GM15510 (cell line): ENCODE data around the gene CACNA2D3.

Source experiments
- POLR2A ChIP-seq: IDR thresholded peaks from 3 replicates; pipeline ENCODE4 v1.6.1; 2011; ENCODE audit warnings: borderline replicate concordance; ENCODE audit not compliant: insufficient read length; ENCODE audit errors: extremely low read depth

Gene CACNA2D3

DNA sequence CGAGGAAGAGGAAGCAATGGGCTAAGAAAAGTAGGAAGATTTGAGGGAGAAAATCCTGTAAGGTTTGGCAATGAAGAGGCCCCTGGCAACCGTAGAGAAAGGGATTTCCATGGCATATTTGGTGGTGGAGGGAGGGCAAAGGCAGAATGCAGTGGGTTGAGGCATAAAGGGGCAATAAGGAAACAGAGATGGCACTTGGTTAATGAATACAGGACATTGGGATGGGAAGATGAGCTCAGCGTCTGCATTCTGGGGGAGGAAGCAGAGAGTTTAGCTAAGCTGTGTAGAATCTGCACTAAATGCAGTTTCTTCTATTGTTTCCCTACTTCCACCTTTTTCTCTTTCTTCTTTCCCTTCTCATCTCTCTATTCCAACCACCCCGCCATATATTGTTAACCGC is 721.9 kb downstream of the CACNA2D3 start:
- no peak for TF ChIP-seq POLR2A

DNA sequence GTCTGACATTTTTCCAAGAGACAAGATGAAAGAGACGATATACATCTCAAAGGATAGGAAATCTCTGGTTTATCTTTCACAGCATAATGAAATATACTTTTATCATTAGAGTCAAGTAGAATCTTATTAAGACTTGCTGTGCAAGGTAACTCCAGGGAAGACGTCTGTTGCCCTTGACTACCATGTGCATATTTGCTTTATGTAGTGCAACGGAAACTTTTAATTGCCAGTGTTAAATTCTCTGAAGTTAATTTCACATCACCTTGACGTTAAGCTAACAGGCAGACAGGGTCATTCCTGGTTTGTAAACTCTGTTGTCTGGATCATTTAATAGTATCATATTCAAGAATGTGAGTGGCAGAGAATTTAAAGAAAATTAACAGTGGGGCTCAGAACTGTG is 722.7 kb downstream of the CACNA2D3 start:
- TF ChIP-seq POLR2A, result no peak

DNA sequence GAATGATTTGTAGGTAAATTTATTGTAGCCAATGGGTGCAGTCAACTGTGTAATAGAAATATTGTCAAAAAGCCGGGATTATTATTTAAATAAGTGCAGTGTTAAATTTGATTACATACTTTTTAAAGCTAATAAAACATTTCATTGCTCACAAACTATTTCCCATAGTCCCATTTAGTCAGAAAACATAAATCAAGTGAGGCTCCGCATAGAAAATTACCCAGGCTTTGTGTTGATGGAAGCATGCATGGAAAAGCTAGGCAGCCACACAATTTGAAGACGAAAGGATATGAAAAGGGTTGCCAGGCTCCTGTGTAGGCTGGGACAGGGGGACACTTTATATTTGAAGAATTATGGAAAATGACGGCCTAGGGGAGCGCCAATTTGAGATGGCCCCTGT is 723.2 kb downstream of the CACNA2D3 start:
- no peak for TF ChIP-seq POLR2A

DNA sequence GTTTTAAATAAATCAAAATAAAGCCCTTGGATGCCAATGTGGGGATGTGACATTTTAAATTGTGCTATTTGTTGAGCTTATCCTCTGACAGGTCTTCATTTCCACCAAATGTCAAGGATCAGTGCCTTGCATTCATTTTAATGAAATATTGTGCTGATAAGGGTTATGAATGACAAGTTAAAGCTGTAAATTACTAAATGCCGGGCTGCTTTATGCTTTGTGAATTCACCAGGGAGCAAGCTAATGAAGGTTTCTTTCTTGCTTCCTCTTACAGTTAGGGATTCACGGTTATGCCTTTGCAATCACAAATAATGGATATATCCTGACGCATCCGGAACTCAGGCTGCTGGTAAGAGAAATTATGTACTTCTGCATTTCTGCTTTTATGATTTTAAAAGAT is 723.8 kb downstream of the CACNA2D3 start:
- no peak for TF ChIP-seq POLR2A

DNA sequence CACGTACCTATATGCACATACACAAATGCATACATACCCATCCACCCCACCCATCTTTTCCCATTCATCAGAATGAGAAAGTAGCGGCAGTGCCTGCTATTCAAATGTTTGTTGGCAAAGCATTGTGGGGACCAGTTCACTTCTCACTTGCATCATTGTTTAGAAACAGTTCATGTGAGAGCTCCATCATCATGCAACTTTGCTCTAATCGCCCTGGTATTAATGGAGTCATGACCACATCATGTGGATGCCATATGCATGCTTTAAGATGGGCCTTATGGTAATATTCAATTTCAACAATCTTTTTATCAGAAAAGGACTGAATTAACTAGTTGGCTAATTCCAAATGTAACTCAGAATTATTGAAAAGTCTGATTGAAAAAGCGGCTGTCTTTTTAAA is 725.0 kb downstream of the CACNA2D3 start:
- no peak for TF ChIP-seq POLR2A

DNA sequence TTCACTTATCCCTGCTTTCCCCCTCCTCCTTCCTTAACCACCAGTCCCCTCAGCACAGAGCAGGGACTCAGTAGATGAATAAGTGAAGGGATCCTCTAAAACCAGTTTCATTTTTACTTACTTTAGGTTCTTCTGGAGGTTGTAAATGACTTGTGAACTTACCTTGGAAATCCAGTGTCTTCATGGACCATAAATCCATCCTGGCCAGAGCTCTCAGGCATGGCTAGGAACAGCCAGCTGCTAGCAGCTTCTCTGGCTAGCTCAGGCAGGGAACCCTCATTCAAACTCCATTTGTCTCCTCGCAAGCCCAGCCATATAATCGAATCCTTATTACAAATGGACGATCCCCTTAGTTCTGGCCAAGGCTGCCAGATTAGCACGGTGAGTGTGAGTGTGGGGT is 727.0 kb downstream of the CACNA2D3 start:
- no peak for TF ChIP-seq POLR2A

DNA sequence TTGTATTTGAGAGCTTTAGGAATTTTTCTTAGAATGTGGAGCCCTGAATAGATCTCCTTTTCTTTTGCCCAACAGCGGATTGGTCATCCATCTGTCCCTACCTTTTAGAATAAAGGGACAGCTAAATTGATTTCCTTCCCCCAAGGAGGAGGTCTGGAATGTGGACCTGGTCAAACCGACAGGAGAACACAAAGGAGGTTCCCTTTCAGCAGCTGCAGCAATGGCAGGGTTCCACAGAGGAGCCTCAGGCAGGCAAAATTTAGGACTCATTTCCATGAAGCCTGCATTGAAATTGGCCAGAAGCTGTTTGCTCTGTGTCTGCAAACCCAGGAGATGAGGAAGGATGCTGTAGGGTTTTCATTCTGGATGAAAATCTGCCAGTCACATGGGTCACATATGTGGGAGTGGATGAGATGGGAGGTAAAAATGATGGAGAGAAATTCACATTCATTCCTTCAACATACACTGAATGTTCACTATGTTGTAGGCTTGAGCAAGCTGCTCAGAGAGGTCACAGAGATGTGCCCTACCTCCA is 728.2 kb downstream of the CACNA2D3 start:
- TF ChIP-seq POLR2A, result no peak

DNA sequence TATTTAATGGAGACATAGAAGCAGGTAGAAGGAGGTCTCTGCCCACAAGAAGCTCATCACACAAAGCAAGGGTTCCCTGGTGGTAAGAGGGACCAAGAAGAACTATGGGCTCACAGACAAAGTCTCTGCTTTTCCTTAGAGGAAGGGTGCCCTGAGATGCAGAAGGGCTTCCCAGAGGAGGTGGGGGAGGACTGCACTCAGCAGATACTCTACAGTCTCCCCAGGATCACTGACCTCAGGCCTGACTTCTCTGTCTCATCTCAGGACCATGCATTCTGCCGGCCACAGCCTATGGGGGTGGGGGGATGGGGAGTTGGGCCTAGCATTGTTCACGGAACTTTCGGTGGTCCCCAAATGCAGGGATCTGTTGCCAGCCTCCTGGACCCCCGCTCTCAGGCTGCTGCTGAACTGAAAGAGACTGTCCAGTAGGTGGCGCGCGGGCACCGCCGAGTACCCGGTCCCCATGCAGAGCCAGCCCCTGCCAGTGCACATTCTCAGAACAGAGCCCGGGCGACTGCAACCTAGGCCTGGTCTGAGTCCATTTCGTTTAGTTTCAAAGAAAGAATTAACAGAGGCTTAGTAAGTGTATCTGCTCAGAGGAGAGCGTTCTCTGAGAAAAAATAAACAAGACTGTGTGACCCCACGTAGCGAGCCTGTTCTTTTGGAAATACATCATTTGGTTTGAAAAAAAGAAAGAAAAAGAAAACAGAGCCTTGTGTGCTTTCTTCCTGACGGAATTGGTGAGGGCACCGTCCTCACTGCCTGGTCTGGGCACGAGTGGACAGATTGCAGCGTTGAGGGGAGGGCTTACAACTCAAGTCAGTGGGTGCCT is 731.4 kb downstream of the CACNA2D3 start:
- TF ChIP-seq POLR2A, result no peak

DNA sequence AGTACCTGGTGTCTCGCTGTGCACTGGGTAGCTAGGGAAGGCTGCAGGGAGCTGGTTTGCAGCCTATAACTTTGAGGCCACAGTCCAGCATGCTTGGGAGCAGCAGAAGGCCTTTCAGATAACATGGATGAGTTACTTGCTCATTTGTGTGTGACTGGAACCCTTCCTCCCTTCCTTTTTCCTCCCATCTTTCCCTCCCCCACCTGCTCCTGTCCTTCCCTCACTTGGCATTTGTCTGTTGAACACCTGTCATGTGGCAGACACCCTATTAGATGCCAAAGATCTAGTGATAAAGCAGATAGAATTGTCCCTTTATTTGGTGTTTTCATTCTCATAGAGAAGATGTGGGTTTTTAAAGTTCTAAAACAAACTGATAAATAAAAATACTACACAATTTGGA is 733.9 kb downstream of the CACNA2D3 start:
- no peak for TF ChIP-seq POLR2A

DNA sequence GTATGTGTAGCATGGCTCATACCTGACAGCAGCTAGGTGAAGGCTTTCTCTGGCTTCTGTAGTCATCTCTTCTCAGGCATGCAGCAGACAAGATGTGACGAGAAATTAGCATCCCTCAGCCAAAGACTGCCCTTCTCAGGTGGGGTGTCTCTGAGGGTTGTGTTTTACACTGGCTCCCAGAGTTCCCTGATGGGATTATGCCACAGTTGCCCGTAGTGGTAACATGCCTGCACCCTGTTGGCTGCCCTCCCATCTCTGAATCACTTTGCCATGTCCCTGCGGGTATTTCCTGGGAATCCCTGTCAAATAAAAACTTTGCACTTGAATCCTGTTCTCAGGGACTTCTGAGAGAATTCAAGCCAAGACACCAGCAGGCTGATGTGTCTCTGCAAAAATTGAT is 735.0 kb downstream of the CACNA2D3 start:
- TF ChIP-seq POLR2A, result no peak

DNA sequence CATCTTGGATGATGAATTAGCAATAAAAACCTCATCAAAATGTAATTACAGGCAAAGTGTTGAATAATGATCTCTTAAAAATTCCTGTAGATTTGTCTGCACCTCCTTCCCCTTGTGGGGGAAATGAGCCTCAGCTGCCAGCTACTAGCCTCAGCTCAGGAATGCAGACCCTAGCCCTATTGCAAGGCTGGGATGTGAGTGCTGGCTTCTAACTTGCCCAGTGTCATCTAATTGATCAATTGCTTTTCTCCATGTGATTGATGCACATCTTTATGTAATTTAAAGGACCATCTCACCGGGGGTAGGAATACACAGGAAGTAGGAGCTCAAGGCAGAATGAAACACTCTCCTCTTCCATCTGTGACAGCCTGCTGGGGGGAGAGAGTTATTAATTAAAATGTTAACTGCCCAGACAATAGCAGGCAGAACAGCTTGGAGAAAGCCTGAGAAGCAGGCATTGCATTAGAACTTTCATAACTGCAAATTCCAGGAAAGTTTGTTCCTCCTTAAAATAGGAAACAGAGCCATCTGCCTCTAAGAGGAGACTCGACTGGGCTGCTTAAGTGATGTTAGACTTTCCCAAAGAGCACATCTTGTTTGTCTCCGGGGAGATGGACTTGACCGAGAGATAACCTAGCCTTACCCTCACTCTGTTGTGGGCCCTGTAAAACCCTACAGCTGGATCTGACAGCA is 735.9 kb downstream of the CACNA2D3 start:
- no peak for TF ChIP-seq POLR2A

DNA sequence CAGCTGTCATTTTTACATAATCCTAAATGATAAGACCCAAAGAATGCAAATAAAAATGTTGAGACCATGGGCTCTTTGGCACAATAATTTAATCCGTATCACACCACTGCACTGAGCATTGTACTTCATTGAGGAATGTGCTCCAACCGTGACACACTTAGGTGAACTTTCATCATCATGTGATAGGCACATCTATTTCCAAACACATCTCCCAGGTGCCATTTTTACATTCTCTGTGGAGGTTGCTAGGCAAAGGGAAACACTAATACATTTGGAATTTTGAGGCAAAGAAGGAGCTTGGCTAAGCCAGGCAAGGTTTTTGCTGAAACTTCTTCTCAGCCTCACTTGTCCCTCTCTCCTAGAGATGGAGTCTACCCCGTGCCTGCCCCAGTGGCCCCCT is 736.8 kb downstream of the CACNA2D3 start:
- no peak for TF ChIP-seq POLR2A

DNA sequence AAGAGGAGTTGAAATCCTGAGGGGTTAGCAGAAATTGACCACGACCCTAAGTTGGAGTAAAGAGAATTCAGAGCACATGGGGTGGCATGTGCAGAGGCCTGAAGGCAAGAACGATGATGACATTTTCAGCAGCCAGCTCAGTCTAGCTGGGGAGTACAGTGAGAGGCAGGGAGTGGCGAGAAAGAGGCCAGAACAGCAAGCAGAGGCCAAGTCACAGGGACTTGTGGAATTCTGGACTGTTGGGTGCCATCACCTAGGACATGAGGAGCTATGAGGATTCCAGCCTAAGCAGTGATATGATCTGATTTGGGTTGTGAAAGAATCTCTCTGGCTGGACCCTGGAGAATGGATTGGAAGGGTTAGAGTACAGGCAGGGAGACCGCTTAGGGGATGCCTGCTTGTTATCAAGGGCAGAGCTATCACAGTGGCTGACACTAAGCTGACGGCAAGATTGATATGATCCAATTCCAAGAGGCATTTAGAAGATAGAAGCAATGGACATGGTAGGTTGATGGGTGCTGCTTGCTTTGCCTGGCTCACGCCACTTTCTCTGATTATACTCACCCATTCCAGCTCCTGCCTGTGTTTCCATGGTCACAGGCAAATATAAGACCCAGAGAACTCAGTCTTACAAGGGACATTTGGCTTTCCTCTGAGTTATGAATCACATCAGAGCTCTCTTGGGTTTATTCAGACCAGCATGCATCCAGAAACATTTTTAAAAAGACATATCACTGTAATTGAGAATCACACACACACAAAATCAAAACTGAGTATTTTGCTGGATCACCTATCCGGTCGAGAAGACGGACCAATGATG is 739.1 kb downstream of the CACNA2D3 start:
- TF ChIP-seq POLR2A, result no peak

DNA sequence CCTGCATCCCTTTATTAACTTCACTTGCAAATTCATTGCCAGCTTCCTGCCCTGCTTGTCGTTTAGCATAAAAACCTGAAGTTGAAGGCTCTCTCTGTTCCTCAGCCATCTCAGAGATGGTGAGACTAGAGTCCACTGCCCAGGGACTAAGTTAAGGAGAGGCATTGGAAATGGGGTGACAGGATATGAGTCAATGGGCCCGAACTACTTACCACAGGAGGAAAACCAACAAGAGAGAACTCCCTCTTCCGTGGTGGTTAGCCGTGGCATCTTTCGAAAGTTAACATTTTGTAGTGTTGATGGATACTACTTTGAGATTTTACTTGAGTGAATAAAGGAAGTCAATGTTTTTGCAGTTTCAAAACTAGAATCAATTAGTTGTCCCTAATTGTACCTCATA is 740.2 kb downstream of the CACNA2D3 start:
- TF ChIP-seq POLR2A, result no peak

DNA sequence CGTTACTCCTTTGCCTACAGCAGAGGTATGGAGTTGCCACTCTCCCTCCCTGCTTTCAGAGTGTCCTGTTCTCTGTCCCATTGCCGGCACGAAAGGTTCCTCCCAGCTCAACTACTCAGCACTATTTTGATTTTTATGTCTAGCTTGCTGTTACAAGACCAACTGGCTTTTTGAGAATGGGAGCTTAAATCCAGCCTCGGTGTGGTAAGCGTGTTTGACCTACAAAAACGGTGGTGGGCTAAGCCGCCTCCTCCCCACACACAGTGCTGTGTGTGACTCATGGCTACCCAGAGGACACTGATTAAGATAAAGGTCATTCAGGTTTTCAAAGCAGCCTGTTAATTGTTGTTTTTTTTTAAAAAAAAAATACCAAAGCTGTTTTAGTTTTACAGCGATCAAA is 741.0 kb downstream of the CACNA2D3 start:
- no peak for TF ChIP-seq POLR2A

DNA sequence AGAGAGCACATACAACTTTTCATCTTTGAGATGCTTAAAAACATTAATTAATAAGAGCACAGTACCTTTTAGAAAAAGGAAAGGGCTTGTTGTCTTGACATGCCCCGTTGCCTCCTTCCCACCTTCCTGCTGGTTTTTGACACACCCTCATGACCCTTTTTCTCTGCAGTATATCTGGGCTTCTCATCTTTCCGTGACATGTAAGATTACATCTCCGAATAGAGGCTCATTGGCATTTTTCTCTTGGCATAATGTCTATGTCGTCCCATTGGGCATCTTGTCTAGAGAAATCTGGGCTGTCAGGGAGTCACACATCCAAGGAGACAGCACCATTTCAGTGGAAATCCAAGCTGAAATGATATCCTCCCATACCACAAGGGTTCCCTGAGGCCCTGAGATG is 741.4 kb downstream of the CACNA2D3 start:
- no peak for TF ChIP-seq POLR2A

DNA sequence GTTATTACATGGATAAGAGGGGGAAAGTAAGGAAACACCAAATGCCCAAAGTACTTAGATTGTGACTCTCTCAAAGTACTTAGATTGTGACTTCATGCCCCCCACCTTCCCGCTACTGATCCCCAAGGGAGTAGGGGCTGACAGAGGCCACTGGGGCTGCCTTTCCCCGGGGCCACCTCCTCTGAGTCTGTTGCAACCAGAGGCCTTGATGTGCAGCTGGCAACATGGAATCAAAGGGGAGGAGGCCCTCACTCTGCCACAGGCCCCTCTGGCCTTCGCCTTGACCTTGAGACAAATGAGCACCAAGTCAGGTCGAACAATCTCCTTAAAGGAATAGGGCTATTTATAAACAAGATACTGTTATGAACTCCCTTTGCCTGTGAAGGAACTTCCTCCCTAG is 743.0 kb downstream of the CACNA2D3 start:
- no peak for TF ChIP-seq POLR2A
